HT1080 (cell line): Measurements from ENCODE around the gene MINPP1. TPM values are rescaled to one million over a fixed set of nuclear protein-coding genes. Genes with fewer than 3 reads are reported as not detected.

ENCODE experiments used
- total RNA-seq: library from RNA; depleted of rRNA; stranded (reverse); fragments of >200 nt; shearing (Covaris generic); gene quantifications from 2 replicates; pipeline ENCODE4 v1.2.3, GENCODE V29; 2014; rRNA removed

The MINPP1 gene
- total RNA-seq, 1 experiment from 2014 or later: 27.3 TPM

Other genes with a start within 250 kb of the MINPP1 start
- 1.1 and 1.6 TPM in 2 replicates for gene NUTM2D, start 147.1 kb upstream of the MINPP1 start, total RNA-seq
- 16.6 and 20.9 TPM in 2 replicates for gene PAPSS2, start 155.0 kb downstream of the MINPP1 start, total RNA-seq